ENCODE measurements around the gene EPB41L4A. TPM values are rescaled to one million over a fixed set of nuclear protein-coding genes. Genes with fewer than 3 reads are reported as not detected.

Gene EPB41L4A
- total RNA-seq, 1 donor from 2014 or later = 2.7 TPM

GRCh38 chr5:112254303-112254702, 164.8 kb downstream of the EPB41L4A start:
- peaks cover 2% of the 10 kb centered on the region for H3K27me3 Mint-ChIP-seq (ENCODE audit: unreplicated experiment)

GRCh38 chr5:112253478-112254250, 165.4 kb downstream of the EPB41L4A start:
- no peak for TF ChIP-seq CTCF (IDR thresholded peaks at IDR 0.05)
- DNase-seq (ENCODE audit: extremely low spot score, unreplicated experiment) = no peak
- Mint-ChIP-seq H3K4me3 (ENCODE audit: unreplicated experiment) (no peak overlapping the region), H3K36me3 (ENCODE audit: unreplicated experiment) (no peaks in the 10 kb centered on the region), H3K27ac (ENCODE audit: unreplicated experiment) (no peak overlapping the region), H3K27me3 (ENCODE audit: unreplicated experiment) (peaks cover 2% of the 10 kb centered on the region), H3K9me3 (ENCODE audit: unreplicated experiment) (no peaks in the 10 kb centered on the region), H3K4me1 (ENCODE audit: unreplicated experiment) (no peaks in the 10 kb centered on the region)

More at GRCh38 chr5:112254303-112254702, 164.8 kb downstream of the EPB41L4A start:
- Mint-ChIP-seq H3K9me3 (ENCODE audit: unreplicated experiment) (no peaks in the 10 kb centered on the region), H3K27ac (ENCODE audit: unreplicated experiment) (no peak overlapping the region), H3K4me1 (ENCODE audit: unreplicated experiment) (no peaks in the 10 kb centered on the region), H3K36me3 (ENCODE audit: unreplicated experiment) (no peaks in the 10 kb centered on the region), H3K4me3 (ENCODE audit: unreplicated experiment) (no peak overlapping the region)
- no peak for TF ChIP-seq CTCF (IDR thresholded peaks at IDR 0.05)
- DNase-seq (ENCODE audit: extremely low spot score, unreplicated experiment) = no peak

GRCh38 chr5:112250551-112250950, 168.5 kb downstream of the EPB41L4A start:
- no peaks in the 10 kb centered on the region for H3K36me3 Mint-ChIP-seq (ENCODE audit: unreplicated experiment)
- no peaks in the 10 kb centered on the region for H3K9me3 Mint-ChIP-seq (ENCODE audit: unreplicated experiment)
- no peak overlapping the region for H3K4me3 Mint-ChIP-seq (ENCODE audit: unreplicated experiment)
- H3K27ac Mint-ChIP-seq (ENCODE audit: unreplicated experiment) = no peak overlapping the region
- no peak for DNase-seq (ENCODE audit: extremely low spot score, unreplicated experiment)
- H3K4me1 Mint-ChIP-seq (ENCODE audit: unreplicated experiment) = no peaks in the 10 kb centered on the region
- TF ChIP-seq CTCF (IDR thresholded peaks at IDR 0.05) = no peak
- H3K27me3 Mint-ChIP-seq (ENCODE audit: unreplicated experiment) = no peaks in the 10 kb centered on the region

GRCh38 chr5:112248623-112249022, 170.5 kb downstream of the EPB41L4A start:
- TF ChIP-seq CTCF (IDR thresholded peaks at IDR 0.05) = no peak
- no peaks in the 10 kb centered on the region for H3K4me1 Mint-ChIP-seq (ENCODE audit: unreplicated experiment)
- H3K27me3 Mint-ChIP-seq (ENCODE audit: unreplicated experiment) = no peaks in the 10 kb centered on the region
- no peaks in the 10 kb centered on the region for H3K9me3 Mint-ChIP-seq (ENCODE audit: unreplicated experiment)
- no peaks in the 10 kb centered on the region for H3K36me3 Mint-ChIP-seq (ENCODE audit: unreplicated experiment)
- H3K4me3 Mint-ChIP-seq (ENCODE audit: unreplicated experiment) = no peak overlapping the region
- no peak for DNase-seq (ENCODE audit: extremely low spot score, unreplicated experiment)
- H3K27ac Mint-ChIP-seq (ENCODE audit: unreplicated experiment) = no peak overlapping the region

- H3K4me3 Mint-ChIP-seq (ENCODE audit: unreplicated experiment) = no peak overlapping the region
- no peak overlapping the region for H3K27ac Mint-ChIP-seq (ENCODE audit: unreplicated experiment)
Measured at GRCh38 chr5:112247960-112248359, 171.1 kb downstream of the EPB41L4A start.

More at GRCh38 chr5:112247960-112248359, 171.1 kb downstream of the EPB41L4A start:
- H3K27me3 Mint-ChIP-seq (ENCODE audit: unreplicated experiment) = no peaks in the 10 kb centered on the region
- H3K36me3 Mint-ChIP-seq (ENCODE audit: unreplicated experiment) = no peaks in the 10 kb centered on the region
- DNase-seq (ENCODE audit: extremely low spot score, unreplicated experiment) = no peak
- H3K9me3 Mint-ChIP-seq (ENCODE audit: unreplicated experiment) = no peaks in the 10 kb centered on the region
- no peak for TF ChIP-seq CTCF (IDR thresholded peaks at IDR 0.05)
- no peaks in the 10 kb centered on the region for H3K4me1 Mint-ChIP-seq (ENCODE audit: unreplicated experiment)

Data from osteocyte (in vitro differentiated cells).